GM10248 (cell line): ENCODE data around the gene DUSP15.

Source experiments
- CTCF ChIA-PET: fragments of 300-600 bp; sonication (Branson Sonifier 250); formaldehyde crosslinking; extraction: SDS; loops from one replicate; lab custom pipeline; 2021; ENCODE audit warnings: antibody characterized with exemption; lab: Yijun Ruan, JAX
- POLR2A ChIA-PET: fragments of 350-650 bp; sonication (Branson Sonifier 250); formaldehyde crosslinking; extraction: SDS; loops from one replicate; lab custom pipeline; 2020; ENCODE audit warnings: antibody characterized with exemption; lab: Yijun Ruan, JAX
- DNase-seq: peaks from one replicate; pipeline ENCODE4 v3.0.0; 2012; ENCODE audit errors: extremely low spot score
- CTCF ChIP-seq: IDR thresholded peaks from 2 replicates; pipeline ENCODE4 v1.5.1; 2012; ENCODE audit warnings: mild to moderate bottlenecking, low read depth; ENCODE audit errors: extremely low read depth, missing control alignments, control extremely low read depth

The DUSP15 gene

GRCh38 chr20:31868853-31869672, 1.3 kb downstream of the DUSP15 start:
- DNase-seq: no peak
- TF ChIP-seq CTCF: no peak
- CTCF ChIA-PET: interaction anchor here (0.8 to 3.0 kb wide), 7 partner anchors 12 to 162 kb away, joined by 3 to 21 read pairs (median 5); partner anchors contain the start of gene PDRG1
- POLR2A ChIA-PET: interaction anchor here (0.6 kb wide), 1 partner anchor 30 kb away, joined by 3 read pairs; no protein-coding TSS in a partner anchor

GRCh38 chr20:31866221-31866620, 4.1 kb downstream of the DUSP15 start:
- ChIA-PET CTCF (no interaction called here), POLR2A (no interaction called here)
- DNase-seq: no peak
- TF ChIP-seq CTCF: no peak

- TF ChIP-seq CTCF: no peak
- DNase-seq: no peak
- POLR2A ChIA-PET: interaction anchor here (0.6 kb wide), 1 partner anchor 99 kb away, joined by 3 read pairs; no protein-coding TSS in a partner anchor
- CTCF ChIA-PET: interaction anchor here (1.0 to 5.8 kb wide), 4 partner anchors 10 to 166 kb away, joined by 3 to 54 read pairs (median 12); no protein-coding TSS in a partner anchor
Observed at GRCh38 chr20:31864521-31865400, 5.6 kb downstream of the DUSP15 start.

GRCh38 chr20:31863296-31864085, 6.8 kb downstream of the DUSP15 start:
- CTCF ChIA-PET: interaction anchor here (0.7 to 5.8 kb wide), 8 partner anchors 8 to 167 kb away, joined by 3 to 54 read pairs (median 6); partner anchors contain the start of gene PDRG1

GRCh38 chr20:31862506-31862905, 7.8 kb downstream of the DUSP15 start:
- no peak for TF ChIP-seq CTCF
- POLR2A ChIA-PET: interaction anchor here (0.8 kb wide), 1 partner anchor 89 kb away, joined by 8 read pairs; the partner anchor contains the start of gene PDRG1
- no peak for DNase-seq
- CTCF ChIA-PET: interaction anchor here (0.7 to 5.8 kb wide), 8 partner anchors 8 to 168 kb away, joined by 3 to 54 read pairs (median 4); partner anchors contain the start of gene PDRG1

More at GRCh38 chr20:31863296-31864085, 6.8 kb downstream of the DUSP15 start:
- DNase-seq: no peak
- POLR2A ChIA-PET: interaction anchor here (0.6 to 0.8 kb wide), 2 partner anchors 88 to 101 kb away, joined by 3 to 8 read pairs; partner anchors contain the start of gene PDRG1
- TF ChIP-seq CTCF: no peak

- DNase-seq: no peak
- POLR2A ChIA-PET: no interaction called here
- no peak for TF ChIP-seq CTCF
- CTCF ChIA-PET: interaction anchor here (1.3 to 5.8 kb wide), 4 partner anchors 10 to 169 kb away, joined by 4 to 54 read pairs (median 11); partner anchors contain the start of gene PDRG1
Observed at GRCh38 chr20:31862157-31862470, 8.2 kb downstream of the DUSP15 start.
